HG02943 (cell line): ENCODE data around the gene PMM2.

Experiments used
- ATAC-seq: cut with Tn5 transposase; IDR thresholded peaks from one replicate; pipeline ENCODE4 v1.9.1; 2021; ENCODE audit warnings: mild to moderate bottlenecking, low read depth, moderate library complexity; ENCODE audit not compliant: unreplicated experiment

Gene PMM2

GRCh38 chr16:8882041-8882617 is 84.5 kb downstream of the PMM2 start, which contains the start of gene LITAFD:
TSS of gene LITAFD (plus strand) at chr16:8882351. CDS start at chr16:8884356, 2,005 bp downstream.
- no peak for ATAC-seq

DNA sequence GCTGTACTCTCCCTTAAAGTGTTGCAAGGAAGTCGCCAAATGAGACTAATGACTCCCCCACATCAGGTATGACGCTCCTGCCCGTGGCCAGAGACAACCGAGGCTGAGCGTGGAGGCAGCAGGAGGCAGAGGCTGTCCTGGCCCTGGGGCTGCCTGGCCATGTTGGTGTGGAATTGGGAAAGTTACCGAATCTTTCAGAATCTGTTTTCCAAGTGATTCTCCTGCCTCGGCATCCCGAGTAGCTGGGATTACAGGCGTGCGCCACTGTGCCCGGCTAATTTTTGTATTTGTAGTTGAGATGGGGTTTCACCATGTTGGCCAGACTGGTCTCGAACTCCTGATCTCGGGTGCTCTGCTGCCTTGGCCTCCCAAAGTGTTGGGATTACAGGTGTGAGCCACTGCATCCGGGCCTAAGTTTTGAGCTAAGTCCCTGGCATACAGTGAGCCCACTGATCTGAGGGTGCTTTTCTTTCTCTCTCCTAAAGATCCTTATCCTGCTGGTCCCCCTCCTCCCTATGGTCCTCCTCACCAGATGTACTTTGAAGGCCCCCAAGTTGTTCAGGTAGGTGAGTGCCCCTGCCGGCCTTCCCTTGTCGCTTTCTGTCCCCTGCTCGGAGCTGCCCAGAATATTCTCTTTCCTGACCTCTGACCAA is 85.2 kb downstream of the PMM2 start:
- ATAC-seq = no peak

DNA sequence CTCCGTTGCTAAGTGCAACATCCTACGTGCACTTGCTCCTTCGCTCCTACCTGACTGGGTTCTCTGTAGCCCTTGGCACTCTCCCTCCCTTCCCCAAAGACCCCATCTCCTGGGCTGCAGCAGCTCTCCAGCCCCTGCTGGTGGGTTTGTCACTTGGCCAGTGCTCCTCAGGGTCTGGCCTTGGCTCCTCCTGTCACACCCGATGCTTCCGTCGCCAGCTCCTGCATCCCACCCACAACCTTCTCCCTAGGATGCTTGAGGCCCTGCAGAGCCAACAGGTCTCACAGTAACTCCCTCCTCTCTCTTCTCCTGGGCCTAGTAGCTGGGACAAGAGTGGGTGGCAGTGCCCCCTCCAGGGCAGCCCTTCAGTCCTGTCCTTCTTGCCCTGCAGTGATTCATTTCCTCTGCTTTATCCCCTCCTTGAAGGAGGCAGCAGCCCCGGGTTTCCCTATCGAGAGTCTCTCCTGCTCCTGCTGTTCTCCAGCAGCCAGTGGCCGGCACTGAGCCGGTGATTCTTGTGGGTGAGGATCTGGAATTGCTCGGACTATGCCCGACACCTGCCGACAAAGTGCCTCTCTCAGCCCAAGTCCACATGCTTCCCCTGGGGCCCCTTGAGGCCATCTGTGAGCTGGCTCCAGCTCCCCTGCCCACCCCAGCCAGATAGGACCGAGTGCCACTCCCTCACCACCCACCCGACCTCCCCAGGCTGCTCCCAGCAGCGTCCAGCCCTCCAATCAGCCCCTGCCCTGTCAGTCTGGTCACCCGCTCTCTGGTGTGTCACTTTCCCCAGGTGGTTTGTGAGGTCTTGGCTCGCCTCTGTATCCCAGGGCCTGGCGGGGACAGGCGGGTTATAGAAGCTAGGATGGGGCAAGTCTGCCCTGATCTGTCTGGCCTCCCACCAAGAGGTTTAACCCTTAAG is 88.3 kb downstream of the PMM2 start:
- no peak for ATAC-seq

- no peak for ATAC-seq
These were observed 89.2 kb downstream of the PMM2 start for GRCh38 chr16:8886593-8887430.

GRCh38 chr16:8887431-8887765 is 89.8 kb downstream of the PMM2 start:
- ATAC-seq = no peak

DNA sequence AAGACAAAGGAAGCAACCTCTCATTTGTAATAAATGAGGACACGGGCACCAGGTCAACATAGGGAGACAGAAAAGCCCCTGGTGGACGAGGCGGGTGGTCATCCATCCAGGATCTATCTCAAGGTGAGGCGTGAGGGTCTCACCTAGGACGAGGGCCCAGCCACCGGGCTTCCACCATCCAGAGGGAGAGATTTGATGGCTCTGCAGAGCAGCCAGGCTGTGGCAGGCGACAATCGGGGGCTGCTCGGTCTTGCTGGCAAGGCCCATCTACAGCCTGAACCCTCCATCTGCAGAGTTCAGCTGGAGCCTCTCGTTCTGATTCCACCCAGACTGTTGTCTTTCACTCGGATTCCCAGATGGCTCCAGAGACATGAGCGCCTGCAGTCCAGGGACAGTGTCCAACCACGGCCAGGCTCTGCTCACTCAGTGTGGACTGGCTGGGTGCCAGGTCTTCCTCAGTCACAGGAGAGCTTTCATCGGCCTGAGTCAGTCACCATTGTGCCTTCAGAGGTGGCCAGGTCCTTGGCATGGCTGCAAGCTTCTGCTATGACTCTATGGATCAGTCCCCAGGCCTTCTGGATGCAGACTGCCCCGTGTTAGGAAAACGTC is 90.4 kb downstream of the PMM2 start:
- ATAC-seq = no peak

DNA sequence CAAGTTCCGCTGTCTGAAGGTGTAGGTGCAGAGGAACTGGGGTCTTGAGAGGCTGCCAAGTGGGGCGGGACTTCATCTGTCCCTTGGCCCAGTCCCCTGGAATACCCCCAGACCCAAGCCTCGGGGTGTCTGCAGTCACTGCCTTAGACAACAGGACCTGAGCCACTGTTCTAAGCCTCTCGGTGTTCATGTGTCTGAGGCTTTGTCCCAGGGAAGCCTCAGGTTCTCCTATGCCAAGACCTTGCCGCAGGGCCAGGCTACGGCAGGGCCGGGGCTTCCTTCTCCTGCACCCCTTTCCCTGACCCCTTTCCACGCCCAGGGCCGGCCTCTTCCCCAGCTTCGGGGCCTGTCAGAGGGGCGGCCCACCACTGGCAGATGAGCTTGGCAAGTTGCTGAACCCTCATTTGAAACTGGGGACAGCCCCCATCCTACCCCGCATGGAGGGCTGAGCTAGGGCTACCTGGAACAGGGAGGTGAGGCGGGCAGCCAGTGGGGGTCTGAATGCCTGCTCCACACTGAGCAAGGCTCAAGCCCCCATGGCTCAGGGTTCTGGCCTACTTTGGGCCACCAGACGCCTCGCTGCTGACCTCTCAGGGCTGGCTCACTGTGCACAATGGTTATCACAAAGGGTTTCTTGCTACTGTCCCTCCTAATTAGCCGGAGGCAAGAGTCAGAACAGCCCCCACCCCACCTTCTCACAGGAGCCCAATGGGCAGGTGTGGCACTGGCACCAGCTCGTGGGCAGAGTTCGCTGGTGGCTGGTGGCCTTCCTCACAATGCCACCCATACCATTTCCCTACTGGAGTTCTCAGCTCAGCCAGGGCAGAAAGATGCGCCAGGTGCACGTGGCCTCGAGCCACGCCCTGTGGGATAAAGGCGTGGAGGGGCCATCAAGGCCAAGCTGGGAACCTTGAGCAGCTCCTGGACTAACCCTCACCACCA is 91.6 kb downstream of the PMM2 start:
- ATAC-seq = no peak

DNA sequence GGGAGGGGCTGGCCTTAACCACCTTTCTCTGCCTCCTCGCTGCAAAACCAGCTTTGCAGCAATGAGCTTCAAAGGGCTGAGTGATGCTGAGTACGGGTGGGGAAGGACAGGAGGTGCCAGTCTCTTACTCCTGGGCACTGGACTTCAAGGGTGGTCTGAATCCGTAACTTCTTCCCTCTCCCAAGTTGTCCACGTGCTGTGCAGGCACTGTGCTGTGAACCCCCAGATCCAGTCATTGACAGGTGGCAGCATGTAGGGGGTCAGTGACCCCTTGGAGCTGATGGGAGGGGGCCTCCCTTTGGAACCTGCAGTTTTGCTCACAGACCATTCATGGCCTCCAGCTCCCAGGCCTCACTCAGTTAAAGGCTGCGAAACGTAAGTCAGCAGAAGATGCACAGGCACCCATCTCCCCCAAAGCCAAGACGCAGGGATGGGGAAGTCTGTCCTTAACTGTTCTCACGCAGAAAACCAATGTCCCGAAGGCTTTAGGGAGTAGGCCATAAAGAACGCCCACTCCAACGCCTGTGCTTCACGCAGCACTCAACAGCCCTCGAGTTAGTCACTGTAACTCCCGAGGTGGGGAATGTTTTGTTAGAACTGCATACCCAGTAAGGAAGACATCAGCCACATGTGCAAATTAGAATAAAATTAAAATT is 92.4 kb downstream of the PMM2 start:
- ATAC-seq = no peak

DNA sequence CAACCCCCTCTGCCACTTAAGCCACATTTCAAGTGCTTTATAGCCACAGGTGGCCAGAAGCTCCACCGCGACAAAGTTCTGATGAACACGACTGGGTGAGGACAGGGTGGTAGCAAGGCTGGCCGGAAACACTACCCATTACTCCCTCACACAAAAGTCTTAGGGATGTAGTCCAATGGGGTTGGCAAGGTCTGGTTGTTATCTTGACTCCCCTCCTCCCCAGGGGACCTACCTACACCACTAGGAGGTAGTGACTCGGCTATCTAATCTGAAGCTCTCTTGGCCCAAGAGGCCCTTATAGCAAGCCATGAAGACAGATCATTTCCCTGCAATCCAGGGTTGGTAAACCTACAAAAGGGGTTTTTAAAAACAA is 92.9 kb downstream of the PMM2 start:
- ATAC-seq = no peak

DNA sequence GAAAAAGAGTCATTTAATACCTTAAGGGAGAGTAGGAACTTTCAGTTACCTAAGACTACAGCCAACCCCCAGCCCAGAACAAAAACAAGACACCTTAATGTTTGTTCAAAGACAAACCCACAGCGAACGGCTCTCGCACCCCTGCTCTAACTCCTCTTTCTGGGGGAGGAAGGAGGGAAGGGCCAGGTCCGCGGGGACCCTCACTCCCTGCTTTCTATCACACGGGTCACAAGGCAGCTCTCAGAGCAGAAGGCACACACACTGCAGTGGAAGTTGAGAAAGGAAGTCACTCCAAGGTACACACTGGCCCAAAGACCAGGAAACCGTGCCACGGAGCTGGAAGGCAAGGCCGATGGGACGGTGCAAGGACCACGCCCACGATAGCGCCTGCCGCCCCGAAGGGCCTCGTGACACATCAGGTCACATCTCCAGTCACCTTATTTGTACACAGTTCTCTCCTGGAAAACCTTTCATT is 94.5 kb downstream of the PMM2 start:
- ATAC-seq = peak; percentile 24

DNA sequence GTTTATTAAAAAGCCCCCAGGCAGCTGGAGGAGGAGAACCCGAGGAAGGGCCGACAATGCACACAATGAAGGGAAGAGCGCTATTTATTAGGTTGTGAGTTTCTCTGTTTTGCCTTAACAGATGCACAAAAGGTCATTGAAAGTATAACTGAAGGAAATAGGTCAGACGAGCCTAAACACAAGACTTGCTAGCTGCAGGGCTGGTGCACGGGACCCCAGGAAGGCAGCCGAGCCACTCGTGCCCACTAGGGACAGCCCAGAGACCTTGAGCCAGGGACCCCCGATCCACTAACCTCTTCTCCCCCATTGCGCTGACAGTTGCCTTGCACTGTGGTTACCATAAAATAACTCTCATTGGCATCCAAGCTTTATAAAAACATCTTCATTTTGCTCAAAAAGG is 95.8 kb downstream of the PMM2 start:
- ATAC-seq = no peak

DNA sequence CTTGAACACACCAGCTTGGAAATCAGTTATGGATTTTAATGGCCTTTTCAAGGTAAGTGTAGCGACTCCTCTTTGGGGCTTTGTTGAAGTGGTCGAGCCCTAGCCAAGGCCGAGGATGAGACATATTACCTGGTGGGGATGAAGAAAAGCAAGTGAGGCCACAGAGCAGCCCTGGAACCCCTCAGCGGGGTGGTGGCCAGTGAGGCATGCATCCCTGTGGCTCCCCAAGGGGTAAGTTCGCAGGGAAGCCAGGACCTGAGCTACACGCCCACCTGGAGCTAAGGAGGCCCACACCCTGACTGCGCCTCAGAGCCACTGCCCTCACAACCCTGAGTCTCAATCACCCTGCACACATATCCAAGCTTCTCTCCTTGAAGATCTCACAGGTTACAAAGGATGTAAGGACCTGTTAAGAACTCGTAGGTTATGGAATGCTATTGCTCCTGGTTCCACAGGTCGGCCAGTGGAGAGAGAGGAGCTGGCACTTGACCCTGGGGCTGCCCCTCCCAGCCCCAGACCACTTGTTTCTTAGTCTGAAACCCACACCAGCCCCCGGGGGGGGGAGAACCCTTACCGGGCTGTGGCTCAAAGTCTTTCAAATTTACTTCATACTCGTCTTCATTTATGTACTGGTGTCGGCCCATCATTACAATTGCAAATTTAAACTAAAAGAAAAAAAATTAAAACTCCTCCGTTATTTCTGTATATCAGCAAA is 96.5 kb downstream of the PMM2 start:
- no peak for ATAC-seq

GRCh38 chr16:8894736-8895334 is 97.2 kb downstream of the PMM2 start:
- ATAC-seq = no peak

- no peak for ATAC-seq
These were observed 101.2 kb downstream of the PMM2 start for GRCh38 chr16:8898660-8899318.
